GM23338 (cell line): ENCODE measurements around the gene COMP. TPM values are rescaled to one million over a fixed set of nuclear protein-coding genes. Genes with fewer than 3 reads are reported as not detected.

Experiments used
- ATAC-seq: fragments of 200-7000 bp; cut with Tn5 transposase; 3 replicates; pipeline ENCODE4 v1.9.1; 2020
- DNase-seq: peaks from one replicate; pipeline ENCODE4 v3.0.0-alpha.2; 2015; ENCODE audit warnings: low spot score
- H2AFZ ChIP-seq: fragments of 200-600 bp; sonication (generic); 2 replicates; pipeline ENCODE4 v1.8.0; 2016; ENCODE audit warnings: antibody characterized with exemption, mild to moderate bottlenecking, moderate library complexity
- H3F3A ChIP-seq: fragments of 200-600 bp; sonication (generic); replicated peaks from 2 replicates; pipeline ENCODE4 v1.8.0; 2017; ENCODE audit warnings: antibody characterized with exemption, mixed run types, low read depth
- H3K27ac ChIP-seq: fragments of 200-600 bp; sonication (generic); 2 replicates; pipeline ENCODE4 v1.6.1; 2016; ENCODE audit warnings: low read depth
- H3K27me3 ChIP-seq: fragments of 200-600 bp; sonication (generic); 2 replicates; pipeline ENCODE4 v1.8.0; 2016; ENCODE audit warnings: mild to moderate bottlenecking, mixed run types, moderate library complexity; ENCODE audit not compliant: insufficient read depth
- H3K36me3 ChIP-seq: fragments of 200-600 bp; sonication (generic); 2 replicates; pipeline ENCODE4 v1.8.0; 2016; ENCODE audit warnings: mild to moderate bottlenecking; ENCODE audit not compliant: insufficient read depth
- H3K4me1 ChIP-seq: fragments of 200-600 bp; sonication (generic); 2 replicates; pipeline ENCODE4 v1.8.0; 2016; ENCODE audit warnings: mild to moderate bottlenecking, moderate library complexity; ENCODE audit not compliant: insufficient read depth
- H3K4me2 ChIP-seq: fragments of 200-600 bp; sonication (generic); 2 replicates; pipeline ENCODE4 v1.7.1; 2017; ENCODE audit warnings: mixed run types
- H3K4me3 ChIP-seq: fragments of 200-600 bp; sonication (generic); 2 replicates; pipeline ENCODE4 v1.6.1; 2016; ENCODE audit warnings: mixed run types
- H3K79me2 ChIP-seq: fragments of 200-600 bp; sonication (generic); replicated peaks from 2 replicates; pipeline ENCODE4 v1.8.0; 2017; ENCODE audit warnings: mild to moderate bottlenecking; ENCODE audit not compliant: insufficient read depth
- H3K9me2 ChIP-seq: fragments of 200-600 bp; sonication (generic); 2 replicates; pipeline ENCODE4 v1.8.0; 2017; ENCODE audit not compliant: insufficient read depth
- H4K20me1 ChIP-seq: fragments of 200-600 bp; sonication (generic); replicated peaks from 2 replicates; pipeline ENCODE4 v1.8.0; 2017; ENCODE audit warnings: mild to moderate bottlenecking; ENCODE audit not compliant: insufficient read depth
- H3K27ac Mint-ChIP-seq: 2 replicates; pipeline ENCODE4 v1.8.0; 2020; ENCODE audit warnings: inconsistent platforms, mild to moderate bottlenecking, moderate library complexity, mixed read lengths
- H3K27me3 Mint-ChIP-seq: 3 replicates; pipeline ENCODE4 v1.8.0; 2022; ENCODE audit warnings: low read depth, mild to moderate bottlenecking, moderate library complexity, mixed read lengths, inconsistent platforms; ENCODE audit not compliant: insufficient read depth, poor library complexity
- H3K36me3 Mint-ChIP-seq: 3 replicates; pipeline ENCODE4 v1.8.0; 2021; ENCODE audit warnings: low read depth, mild to moderate bottlenecking, inconsistent platforms, moderate library complexity, mixed read lengths
- H3K4me1 Mint-ChIP-seq: 3 replicates; pipeline ENCODE4 v1.8.0; 2020; ENCODE audit warnings: mild to moderate bottlenecking, inconsistent platforms, mixed read lengths
- H3K4me3 Mint-ChIP-seq: 3 replicates; pipeline ENCODE4 v1.8.0; 2021; ENCODE audit warnings: moderate library complexity, mild to moderate bottlenecking, inconsistent platforms, mixed read lengths
- H3K9me3 Mint-ChIP-seq: 3 replicates; pipeline ENCODE4 v1.8.0; 2020; ENCODE audit warnings: moderate library complexity, mild to moderate bottlenecking, inconsistent platforms, mixed read lengths
- CREB1 ChIP-seq: fragments of 250-450 bp; sonication (Bioruptor Pico); IDR thresholded peaks from 2 replicates; pipeline ENCODE4 v1.5.0; 2020; ENCODE audit warnings: low read depth, mild to moderate bottlenecking, moderate library complexity
- JUNB ChIP-seq: IDR thresholded peaks from one replicate; pipeline ENCODE4 v1.6.1; 2016; ENCODE audit warnings: antibody characterized with exemption; ENCODE audit not compliant: unreplicated experiment
- NANOG ChIP-seq: IDR thresholded peaks from 2 replicates; pipeline ENCODE4 v1.6.1; 2016; ENCODE audit warnings: antibody characterized with exemption, borderline replicate concordance
- REST ChIP-seq: IDR thresholded peaks from one replicate; pipeline ENCODE4 v1.6.1; 2018; ENCODE audit warnings: antibody characterized with exemption; ENCODE audit not compliant: unreplicated experiment
- STAT1 ChIP-seq: IDR thresholded peaks from one replicate; pipeline ENCODE4 v1.6.1; 2016; ENCODE audit warnings: antibody characterized with exemption; ENCODE audit not compliant: unreplicated experiment
- ZNF114 ChIP-seq: fragments of 250-450 bp; sonication (Bioruptor Pico); IDR thresholded peaks from 2 replicates; pipeline ENCODE4 v1.5.0; 2020; ENCODE audit warnings: mild to moderate bottlenecking, moderate library complexity
- ZNF331 ChIP-seq: fragments of 250-450 bp; sonication (Bioruptor Pico); IDR thresholded peaks from 2 replicates; pipeline ENCODE4 v1.5.0; 2020; ENCODE audit warnings: low read depth, mild to moderate bottlenecking, moderate library complexity
- polyA plus RNA-seq: library from polyadenylated mRNA; unstranded; fragments of >200 nt; fragmentation: Nextera tagmentation; extraction: Ambion mirVana; gene quantifications from 2 replicates; pipeline ENCODE4 v1.2.1, GENCODE V29; 2016
- total RNA-seq: library from RNA; depleted of rRNA; stranded (reverse); fragments of >200 nt; shearing (Covaris generic); gene quantifications from 2 replicates; pipeline ENCODE4 v1.2.3, GENCODE V29; 2014
- TF ChIP-seq, protein P1 (sequence below), 2 experiments: fragments of 200-600 bp in 1 of 2; sonication (generic) in 1 of 2; conservative IDR thresholded peaks; 2 replicates each; pipeline versions ENCODE4 v1.5.1 to v1.6.1; 2016 to 2017; ENCODE audit warnings: antibody characterized with exemption in 2 of 2, low read depth in 2 of 2, mild to moderate bottlenecking in 2 of 2, moderate library complexity in 1 of 2
- TF ChIP-seq, protein P2 (sequence below): IDR thresholded peaks from 2 replicates; pipeline ENCODE4 v1.6.1; 2016; ENCODE audit warnings: antibody characterized with exemption

COMP gene
- total and polyA plus RNA-seq, 2 experiments from 2014 or later, result 0.58 to 0.63 TPM

GRCh38 chr19:18769989-18770528, 21.0 kb downstream of the COMP start:
- no peaks in the 10 kb centered on the region for H3K4me1 Mint-ChIP-seq
- Histone ChIP-seq H3K36me3 (no peaks in the 10 kb centered on the region), H3K27ac (no peak overlapping the region), H3K27me3 (peaks cover 91% of the 10 kb centered on the region), H3K4me1 (no peaks in the 10 kb centered on the region), H4K20me1 (peaks cover 15% of the 10 kb centered on the region), H2AFZ (no peak overlapping the region), H3K79me2 (no peaks in the 10 kb centered on the region), H3K9me2 (no peaks in the 10 kb centered on the region), H3K4me3 (no peak overlapping the region), H3F3A (no peaks in the 10 kb centered on the region), H3K4me2 (no peak overlapping the region)
- H3K27ac Mint-ChIP-seq, result no peak overlapping the region
- DNase-seq, result peak; percentile 39
- peak; percentile 3; the same call in 1 of the 3 replicates for ATAC-seq
- no peaks in the 10 kb centered on the region for H3K9me3 Mint-ChIP-seq
- peaks cover 59% of the 10 kb centered on the region for H3K27me3 Mint-ChIP-seq
- no peak for TF ChIP-seq JUNB
- TF ChIP-seq, protein P1, sequence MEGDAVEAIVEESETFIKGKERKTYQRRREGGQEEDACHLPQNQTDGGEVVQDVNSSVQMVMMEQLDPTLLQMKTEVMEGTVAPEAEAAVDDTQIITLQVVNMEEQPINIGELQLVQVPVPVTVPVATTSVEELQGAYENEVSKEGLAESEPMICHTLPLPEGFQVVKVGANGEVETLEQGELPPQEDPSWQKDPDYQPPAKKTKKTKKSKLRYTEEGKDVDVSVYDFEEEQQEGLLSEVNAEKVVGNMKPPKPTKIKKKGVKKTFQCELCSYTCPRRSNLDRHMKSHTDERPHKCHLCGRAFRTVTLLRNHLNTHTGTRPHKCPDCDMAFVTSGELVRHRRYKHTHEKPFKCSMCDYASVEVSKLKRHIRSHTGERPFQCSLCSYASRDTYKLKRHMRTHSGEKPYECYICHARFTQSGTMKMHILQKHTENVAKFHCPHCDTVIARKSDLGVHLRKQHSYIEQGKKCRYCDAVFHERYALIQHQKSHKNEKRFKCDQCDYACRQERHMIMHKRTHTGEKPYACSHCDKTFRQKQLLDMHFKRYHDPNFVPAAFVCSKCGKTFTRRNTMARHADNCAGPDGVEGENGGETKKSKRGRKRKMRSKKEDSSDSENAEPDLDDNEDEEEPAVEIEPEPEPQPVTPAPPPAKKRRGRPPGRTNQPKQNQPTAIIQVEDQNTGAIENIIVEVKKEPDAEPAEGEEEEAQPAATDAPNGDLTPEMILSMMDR (conservative IDR thresholded peaks at IDR 0.05; ENCODE audit: low read depth in 2 of 2), result peak in 1 of 2 experiments; percentile 24; a peak in 1 of 4 replicates
- no peaks in the 10 kb centered on the region for H3K36me3 Mint-ChIP-seq
- no peak overlapping the region for H3K4me3 Mint-ChIP-seq

- H2AFZ ChIP-seq, result no peak overlapping the region
- Mint-ChIP-seq H3K27me3 (peaks cover 56% of the 10 kb centered on the region), H3K9me3 (no peaks in the 10 kb centered on the region), H3K36me3 (no peaks in the 10 kb centered on the region), H3K4me1 (no peaks in the 10 kb centered on the region), H3K27ac (no peak overlapping the region), H3K4me3 (no peak overlapping the region)
- no peaks in the 10 kb centered on the region for H3K9me2 ChIP-seq
- H3K79me2 ChIP-seq, result no peaks in the 10 kb centered on the region
- no peak overlapping the region for H3K4me2 ChIP-seq
- H3K27me3 ChIP-seq, result peaks cover 92% of the 10 kb centered on the region
- no peak overlapping the region for H3K4me3 ChIP-seq
- peaks cover 15% of the 10 kb centered on the region for H4K20me1 ChIP-seq
- H3K27ac ChIP-seq, result no peak overlapping the region
- no peak for ATAC-seq
- H3K36me3 ChIP-seq, result no peaks in the 10 kb centered on the region
- no peaks in the 10 kb centered on the region for H3K4me1 ChIP-seq
- no peaks in the 10 kb centered on the region for H3F3A ChIP-seq
- no peak for DNase-seq
- TF ChIP-seq CREB1 (CRISPR knock-in tag) (no peak), STAT1 (no peak), JUNB (no peak), REST (no peak), ZNF331 (CRISPR knock-in tag) (no peak), ZNF114 (CRISPR knock-in tag) (no peak), NANOG (no peak)
- TF ChIP-seq, protein P1 (conservative IDR thresholded peaks at IDR 0.05; ENCODE audit: low read depth in 2 of 2), result no peak
- TF ChIP-seq, protein P2, sequence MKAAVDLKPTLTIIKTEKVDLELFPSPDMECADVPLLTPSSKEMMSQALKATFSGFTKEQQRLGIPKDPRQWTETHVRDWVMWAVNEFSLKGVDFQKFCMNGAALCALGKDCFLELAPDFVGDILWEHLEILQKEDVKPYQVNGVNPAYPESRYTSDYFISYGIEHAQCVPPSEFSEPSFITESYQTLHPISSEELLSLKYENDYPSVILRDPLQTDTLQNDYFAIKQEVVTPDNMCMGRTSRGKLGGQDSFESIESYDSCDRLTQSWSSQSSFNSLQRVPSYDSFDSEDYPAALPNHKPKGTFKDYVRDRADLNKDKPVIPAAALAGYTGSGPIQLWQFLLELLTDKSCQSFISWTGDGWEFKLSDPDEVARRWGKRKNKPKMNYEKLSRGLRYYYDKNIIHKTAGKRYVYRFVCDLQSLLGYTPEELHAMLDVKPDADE, result no peak
These were observed 21.9 kb downstream of the COMP start for GRCh38 chr19:18768997-18769891.
